Epithelial cell of proximal tubule (primary cell): ENCODE data around the gene ATXN2L. TPM values are rescaled to one million over a fixed set of nuclear protein-coding genes. Genes with fewer than 3 reads are reported as not detected.

Experiments used
- DNase-seq: peaks from one replicate; pipeline ENCODE4 v3.0.0-alpha.2; 2011; ENCODE audit warnings: low read depth
- H3K4me3 ChIP-seq: 2 replicates; pipeline ENCODE4 v1.5.1; 2011; ENCODE audit warnings: low read depth, mild to moderate bottlenecking, low read length
- CTCF ChIP-seq: conservative IDR thresholded peaks from 2 replicates; pipeline ENCODE4 v1.5.1; 2012; ENCODE audit warnings: low read depth, mild to moderate bottlenecking, low read length
- total RNA-seq: library from RNA; depleted of rRNA; stranded (reverse); fragments of >200 nt; gene quantifications from 2 replicates; pipeline ENCODE4 v1.2.3, GENCODE V29; 2015

Gene ATXN2L
- total RNA-seq, 1 donor from 2014 or later = 51.1 TPM

- no peak for DNase-seq
- no peak for TF ChIP-seq CTCF
- H3K4me3 ChIP-seq = peak overlapping the region; percentile 87
Observed at GRCh38 chr16:28823291-28823872, 583 bp downstream of the ATXN2L start.

GRCh38 chr16:28823873-28824716 lies 1.3 kb downstream of the ATXN2L start:
- H3K4me3 ChIP-seq = peak overlapping the region; percentile 87
- TF ChIP-seq CTCF = no peak
- DNase-seq = peak; percentile 56

- no peak for TF ChIP-seq CTCF
- H3K4me3 ChIP-seq = peak overlapping the region; percentile 87
- no peak for DNase-seq
Observed at GRCh38 chr16:28824717-28824973, 1.8 kb downstream of the ATXN2L start.

- no peak for DNase-seq
- H3K4me3 ChIP-seq = no peak overlapping the region
- TF ChIP-seq CTCF = peak; percentile 19
Observed at GRCh38 chr16:28826141-28826540, 3.3 kb downstream of the ATXN2L start.

- DNase-seq = no peak
- no peak for TF ChIP-seq CTCF
Observed at GRCh38 chr16:28829747-28830146, 6.9 kb downstream of the ATXN2L start.

GRCh38 chr16:28830531-28830930 lies 7.7 kb downstream of the ATXN2L start:
- no peak overlapping the region for H3K4me3 ChIP-seq
- DNase-seq = no peak
- TF ChIP-seq CTCF = no peak

More at GRCh38 chr16:28829747-28830146, 6.9 kb downstream of the ATXN2L start:
- H3K4me3 ChIP-seq = no peak overlapping the region

- H3K4me3 ChIP-seq = no peak overlapping the region
Observed at GRCh38 chr16:28834349-28834748, 11.6 kb downstream of the ATXN2L start.

More at GRCh38 chr16:28834349-28834748, 11.6 kb downstream of the ATXN2L start:
- DNase-seq = no peak
- TF ChIP-seq CTCF = no peak
